ENCODE measurements around the gene IL36A.

IL36A gene

GRCh38 chr2:113009622-113010021, 4.4 kb downstream of the IL36A start:
- no peak for DNase-seq

- no peak for DNase-seq
Measured at GRCh38 chr2:113010088-113010487, 4.8 kb downstream of the IL36A start.

- no peak for DNase-seq
Measured at GRCh38 chr2:113011108-113011507, 5.8 kb downstream of the IL36A start.

DNA sequence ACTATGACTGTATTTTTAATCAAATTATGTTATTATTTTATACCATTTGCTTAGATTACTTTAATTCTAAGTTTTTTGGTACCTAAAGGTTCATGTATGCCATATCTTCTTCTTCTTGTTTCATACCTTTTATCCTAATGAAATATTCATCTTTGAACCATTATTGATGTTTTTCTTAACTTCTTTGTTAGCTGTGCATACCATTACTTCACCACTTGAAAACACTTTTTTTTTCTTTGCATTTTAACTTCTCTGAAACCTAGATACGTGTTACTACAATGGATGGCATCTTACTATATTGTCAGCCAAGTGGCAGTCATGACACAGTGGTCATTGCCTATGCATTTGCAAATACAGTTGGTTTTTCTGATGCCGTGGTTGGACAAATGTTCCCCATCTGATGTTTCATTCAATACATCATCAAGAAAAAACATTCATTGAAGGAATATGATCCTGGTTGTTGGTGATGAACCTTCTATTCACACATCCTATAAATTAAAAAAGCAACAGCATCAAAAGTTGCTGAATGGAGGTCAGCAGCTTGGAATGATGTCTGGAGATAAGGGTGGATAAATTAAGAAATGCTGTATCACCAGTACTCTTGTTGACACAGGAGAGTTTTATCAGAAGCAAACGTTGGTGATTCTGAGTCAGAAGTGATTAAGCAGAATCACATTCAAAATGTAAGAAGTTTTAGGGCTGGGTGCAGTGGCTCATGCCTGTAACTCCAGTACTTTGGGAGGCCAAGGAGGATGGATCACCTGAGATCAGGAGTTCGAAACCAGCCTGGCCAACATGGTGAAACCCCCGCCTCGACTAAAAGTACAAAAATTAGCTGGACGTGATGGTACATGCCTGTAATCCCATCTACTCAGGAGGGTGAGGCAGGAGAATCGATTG, 7.4 kb downstream of the IL36A start:
- DNase-seq = no peak

- DNase-seq = no peak
Measured at GRCh38 chr2:113013336-113013661, 8.0 kb downstream of the IL36A start.

GRCh38 chr2:113014067-113014466, 8.8 kb downstream of the IL36A start:
- DNase-seq = no peak

DNA sequence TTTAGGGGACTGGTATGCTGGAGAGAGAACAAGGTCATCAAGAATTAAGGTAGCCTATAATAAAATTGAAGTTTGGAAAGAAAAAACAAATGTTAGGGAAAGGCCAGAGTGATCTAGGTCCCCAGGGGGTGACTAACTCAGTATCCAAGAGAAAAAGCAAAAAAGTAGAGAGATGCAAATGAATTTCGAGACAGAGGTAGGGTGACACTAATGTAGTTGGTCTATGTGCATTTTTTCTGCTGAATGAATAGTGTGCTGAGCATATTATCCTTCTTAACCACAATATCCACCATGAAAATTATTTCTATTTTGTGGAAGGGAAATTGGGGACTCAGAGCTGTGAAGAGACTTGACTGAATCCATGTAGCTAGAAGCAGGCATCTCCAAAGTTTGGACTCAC, 9.8 kb downstream of the IL36A start:
- no peak for DNase-seq

- no peak for DNase-seq
Measured at GRCh38 chr2:113015655-113016054, 10.4 kb downstream of the IL36A start.

GRCh38 chr2:113018509-113018908, 13.2 kb downstream of the IL36A start:
- DNase-seq = no peak

DNA sequence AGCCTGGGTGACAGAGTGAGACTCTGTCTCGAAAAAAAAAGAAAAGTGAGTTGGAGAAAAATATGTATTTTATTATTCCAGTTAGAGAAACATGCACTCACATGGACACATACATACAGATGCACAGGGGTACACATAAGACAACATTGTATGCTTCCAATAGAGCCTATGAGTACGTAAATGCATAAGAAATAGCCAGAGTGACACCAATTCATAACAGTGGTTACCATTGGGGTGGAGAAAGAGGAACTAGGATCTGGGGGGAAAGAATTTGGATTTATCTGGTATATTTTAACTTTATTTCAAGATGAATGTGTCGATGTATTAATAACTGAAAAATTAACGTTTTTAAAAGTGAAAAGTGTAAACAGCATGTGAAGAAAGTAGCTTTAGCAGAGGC, 16.1 kb downstream of the IL36A start:
- DNase-seq = no peak

GRCh38 chr2:113024764-113025163, 19.5 kb downstream of the IL36A start:
- DNase-seq = no peak

GRCh38 chr2:113025737-113026136, 20.5 kb downstream of the IL36A start:
- no peak for DNase-seq

- no peak for DNase-seq
Measured at GRCh38 chr2:113027691-113028090, 22.4 kb downstream of the IL36A start.

DNA sequence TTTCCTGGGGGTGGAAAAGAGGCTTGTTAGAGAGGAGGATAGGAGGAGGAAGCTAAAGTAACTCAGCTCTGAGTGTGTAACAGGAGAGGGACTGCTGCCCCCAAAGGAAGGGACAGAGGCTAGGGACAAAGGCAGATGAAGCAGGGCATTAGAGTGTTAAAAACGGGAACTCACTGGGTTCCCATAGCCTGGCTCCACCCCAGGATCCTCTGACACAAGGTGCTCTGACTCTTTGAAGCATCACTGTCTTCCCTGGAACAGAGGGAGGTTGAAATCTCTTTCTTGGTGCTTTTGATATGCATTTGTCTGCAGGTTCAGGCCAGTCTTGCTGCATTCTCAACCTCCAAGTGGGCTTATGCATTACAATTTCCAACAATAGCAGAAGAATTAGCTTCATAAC, 22.9 kb downstream of the IL36A start:
- no peak for DNase-seq

DNA sequence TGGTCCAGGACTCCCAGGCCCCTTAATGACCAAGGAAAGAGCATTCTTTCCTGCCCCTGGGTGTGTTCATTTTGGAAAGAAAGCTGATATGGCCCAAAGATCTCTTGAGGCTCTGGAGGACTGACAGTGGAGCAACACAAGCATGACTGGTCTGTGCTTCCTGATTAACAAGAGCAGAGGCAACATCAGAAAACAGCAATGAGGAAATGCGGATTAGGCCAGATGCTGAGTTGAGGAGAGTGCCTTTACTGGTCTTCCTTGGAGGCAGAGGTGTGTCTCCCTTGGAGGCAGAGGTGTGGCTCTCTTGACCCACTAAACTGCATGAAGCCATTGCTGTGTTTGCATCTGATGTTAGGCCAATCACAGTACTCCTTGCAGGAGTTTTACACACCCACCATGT, 27.5 kb downstream of the IL36A start:
- DNase-seq = no peak

GRCh38 chr2:113034016-113034415, 28.8 kb downstream of the IL36A start:
- no peak for DNase-seq

DNA sequence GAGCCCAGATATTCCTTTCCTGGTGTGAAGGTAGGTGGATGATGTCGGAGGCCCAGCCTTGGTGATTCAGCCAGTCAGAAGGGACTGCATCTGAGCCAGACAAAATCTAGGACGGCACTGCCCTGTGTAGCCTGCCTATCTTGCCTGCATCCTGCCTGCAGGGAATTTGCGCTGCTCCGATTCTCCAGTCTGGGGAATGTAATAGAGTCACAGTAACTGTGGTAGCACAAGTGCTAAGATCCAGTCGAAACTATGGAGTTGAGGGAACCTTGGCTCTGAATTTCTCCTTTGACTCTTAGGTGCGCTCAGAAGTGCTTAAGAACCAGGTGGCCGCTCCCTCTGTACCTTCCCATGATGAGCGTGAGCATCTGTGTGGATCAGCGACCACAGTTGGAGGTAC, 31.5 kb downstream of the IL36A start:
- no peak for DNase-seq

GRCh38 chr2:113038291-113038690, 33.0 kb downstream of the IL36A start:
- no peak for DNase-seq

- no peak for DNase-seq
Measured at GRCh38 chr2:113039158-113039557, 33.9 kb downstream of the IL36A start.

DNA sequence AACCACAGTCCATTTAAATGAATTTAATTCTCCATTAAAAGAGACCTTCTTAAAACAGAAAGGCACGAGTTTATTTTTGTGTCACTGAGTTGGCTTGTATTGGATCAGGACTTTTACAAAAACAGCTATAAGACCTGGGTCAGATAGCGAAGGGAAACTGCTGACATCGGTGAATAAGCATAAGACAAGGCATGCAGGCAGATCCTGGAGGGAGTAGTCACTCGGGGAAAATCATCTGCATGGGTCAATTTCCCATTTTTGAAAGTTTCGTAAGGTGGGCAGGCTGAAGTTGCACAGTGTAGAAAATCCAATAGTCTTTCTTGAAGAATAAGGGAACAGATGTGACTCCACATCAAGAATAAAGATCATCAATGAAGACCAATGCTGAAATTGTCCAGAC, 34.5 kb downstream of the IL36A start:
- DNase-seq = no peak

DNA sequence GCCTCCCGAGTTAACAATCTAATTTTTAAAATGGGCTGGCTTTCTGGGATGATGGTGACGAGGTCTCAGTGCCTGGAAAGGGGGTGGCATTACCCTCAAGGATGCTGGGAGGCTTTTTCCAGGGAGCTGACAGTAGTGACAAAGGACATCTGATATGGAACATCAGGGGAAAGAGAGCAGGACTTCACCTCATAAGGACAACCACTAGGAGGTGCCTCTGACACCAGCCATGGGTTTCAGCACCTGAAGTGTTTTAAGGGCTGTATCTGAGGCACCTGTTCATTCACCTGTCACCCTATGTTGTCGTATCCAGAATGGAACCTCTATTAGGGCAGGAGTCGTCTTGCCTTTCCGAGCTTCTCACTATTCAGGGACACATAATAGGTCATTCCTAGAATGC, 36.6 kb downstream of the IL36A start:
- DNase-seq = no peak

DNA sequence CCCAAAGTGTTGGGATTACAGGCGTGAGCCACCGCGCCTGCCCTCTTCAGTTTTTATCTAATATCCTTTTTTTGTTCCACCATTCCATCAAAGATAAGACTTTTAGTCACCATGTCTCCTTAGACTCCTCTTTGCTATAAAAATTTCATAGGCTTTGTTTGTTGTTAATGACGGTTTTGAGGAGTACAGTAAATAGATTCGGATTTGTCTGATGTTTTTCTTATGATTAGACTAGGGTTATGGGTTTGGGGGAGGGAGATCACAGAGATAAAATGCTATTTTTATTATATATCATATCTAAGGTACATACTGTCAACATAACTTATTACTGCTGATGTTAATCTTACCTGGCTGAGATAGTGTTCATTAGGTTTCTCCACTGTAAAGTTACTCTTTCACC, 41.2 kb downstream of the IL36A start:
- DNase-seq = no peak

- DNase-seq = no peak
Measured at GRCh38 chr2:113050921-113051895, 45.9 kb downstream of the IL36A start.

GRCh38 chr2:113052396-113052917, 47.2 kb downstream of the IL36A start, which contains the start of gene IL36B:
IL36B (minus strand) TSS chr2:113052867.
- no peak for DNase-seq
